HCT116 (cell line): ENCODE results near the gene EXD2. TPM values are rescaled to one million over a fixed set of nuclear protein-coding genes. Genes with fewer than 3 reads are reported as not detected.

Experiments
- ATAC-seq: fragments of 200-7000 bp; cut with Tn5 transposase; 2 replicates; pipeline ENCODE4 v1.9.1; 2020; ENCODE audit warnings: mild to moderate bottlenecking, moderate library complexity
- BruUV-seq: library from RNA; stranded (reverse); fragments of 400-500 nt; replicated peaks from 2 replicates; lab custom pipeline; 2021; lab: Mats Ljungman, UMichigan
- CTCF ChIA-PET: fragments of 300-600 bp; sonication (Branson Sonifier 250); formaldehyde crosslinking; loops from one replicate; lab custom pipeline; 2021; ENCODE audit warnings: antibody characterized with exemption; lab: Charles Lee
- POLR2A ChIA-PET: fragments of 300-600, 350-600 bp; sonication (Branson Sonifier 250); formaldehyde crosslinking; loops from one replicate; lab custom pipeline; 2021; ENCODE audit warnings: antibody characterized with exemption; lab: Charles Lee
- RAD21 ChIA-PET, 2 experiments: fragments of 300-600 bp; sonication (Branson Sonifier 250); formaldehyde crosslinking; loops; one replicate each; lab custom pipeline; 2023; ENCODE audit warnings: low total read pairs in 2 of 2; ENCODE audit not compliant: uncharacterized antibody in 2 of 2, unreplicated experiment in 2 of 2, low non-redundant PET in 1 of 2; lab: Charles Lee
- DNase-seq: peaks from one replicate; pipeline ENCODE4 v3.0.0-alpha.2; 2010; ENCODE audit warnings: low read depth, low spot score
- H2AFZ ChIP-seq: fragments of 200-600 bp; shearing (Covaris generic), sonication (generic); 2 replicates; pipeline ENCODE4 v1.6.1; 2017; ENCODE audit warnings: low read depth, mixed run types, mixed read lengths, antibody characterized with exemption, low read length; ENCODE audit not compliant: poor library complexity, severe bottlenecking
- H3K27ac ChIP-seq: 2 replicates; pipeline ENCODE4 v1.5.1; 2012; ENCODE audit warnings: low read depth, low read length
- H3K27me3 ChIP-seq: fragments of 200-600 bp; sonication (generic); 2 replicates; pipeline ENCODE4 v1.6.1; 2016; ENCODE audit warnings: mixed run types, low read length, mixed read lengths; ENCODE audit not compliant: insufficient read depth
- H3K36me3 ChIP-seq, 2 experiments: fragments of 200-500 bp in 1 of 2; fragments of 200-600 bp in 1 of 2; sonication (Bioruptor generic) in 1 of 2; sonication (generic) in 1 of 2; 2 replicates each; pipeline versions ENCODE4 v1.5.1 to v1.6.1; 2014 to 2016; ENCODE audit warnings: low read length in 2 of 2, inconsistent platforms in 1 of 2, mixed read lengths in 1 of 2, mixed run types in 1 of 2; ENCODE audit not compliant: insufficient read depth in 2 of 2, control insufficient read depth in 1 of 2
- H3K4me1 ChIP-seq, 2 experiments: fragments of 200-600 bp in 1 of 2; sonication (generic) in 1 of 2; 2 replicates each; pipeline versions ENCODE4 v1.5.1 to v1.6.1; 2012 to 2017; ENCODE audit warnings: low read length in 2 of 2, inconsistent platforms in 1 of 2, mild to moderate bottlenecking in 1 of 2, mixed read lengths in 1 of 2, mixed run types in 1 of 2, moderate library complexity in 1 of 2; ENCODE audit not compliant: insufficient read depth in 2 of 2, control insufficient read depth in 1 of 2
- H3K4me2 ChIP-seq: fragments of 200-600 bp; sonication (generic); 2 replicates; pipeline ENCODE4 v1.6.1; 2017; ENCODE audit warnings: mixed run types, low read length, mixed read lengths
- H3K4me3 ChIP-seq, 2 experiments: fragments of 200-600 bp in 1 of 2; sonication (generic) in 1 of 2; replicated peaks in 1 of 2; 2 replicates each; pipeline ENCODE4 v1.5.1; 2011 to 2016; ENCODE audit warnings: low read length in 2 of 2, control low read depth in 1 of 2, low read depth in 1 of 2, mild to moderate bottlenecking in 1 of 2, mixed read lengths in 1 of 2, mixed run types in 1 of 2
- H3K79me2 ChIP-seq: fragments of 200-600 bp; sonication (generic); 2 replicates; pipeline ENCODE4 v1.6.1; 2017; ENCODE audit warnings: mild to moderate bottlenecking, mixed run types, low read length, moderate library complexity, mixed read lengths; ENCODE audit not compliant: insufficient read depth
- H3K9ac ChIP-seq: fragments of 200-600 bp; sonication (generic); 2 replicates; pipeline ENCODE4 v1.6.1; 2016; ENCODE audit warnings: low read length, mixed read lengths
- H3K9me2 ChIP-seq: fragments of 200-600 bp; sonication (generic), shearing (Covaris generic); 2 replicates; pipeline ENCODE4 v1.6.1; 2017; ENCODE audit warnings: mixed run types, mild to moderate bottlenecking, moderate library complexity; ENCODE audit not compliant: insufficient read depth
- H3K9me3 ChIP-seq, 2 experiments: fragments of 200-500 bp in 1 of 2; fragments of 200-600 bp in 1 of 2; sonication (Bioruptor generic) in 1 of 2; sonication (generic) in 1 of 2; 2 replicates each; pipeline ENCODE4 v1.6.1; 2014 to 2017; ENCODE audit warnings: low read length in 2 of 2, mixed read lengths in 2 of 2, inconsistent platforms in 1 of 2, low read depth in 1 of 2, mild to moderate bottlenecking in 1 of 2, mixed run types in 1 of 2, moderate library complexity in 1 of 2; ENCODE audit not compliant: control insufficient read depth in 1 of 2, insufficient read depth in 1 of 2
- H4K20me1 ChIP-seq: fragments of 200-600 bp; sonication (generic), shearing (Covaris generic); 2 replicates; pipeline ENCODE4 v1.6.1; 2017; ENCODE audit warnings: mixed run types, mild to moderate bottlenecking, moderate library complexity; ENCODE audit not compliant: insufficient read depth
- ATF3 ChIP-seq: IDR thresholded peaks from 2 replicates; pipeline ENCODE4 v1.6.1; 2012
- CBX3 ChIP-seq: IDR thresholded peaks from 2 replicates; pipeline ENCODE4 v1.6.1; 2012; ENCODE audit warnings: low read depth
- CEBPB ChIP-seq: IDR thresholded peaks from 2 replicates; pipeline ENCODE4 v1.6.1; 2012; ENCODE audit warnings: low read depth
- CTCF ChIP-seq, 3 experiments: fragments of 200-600 bp in 1 of 3; sonication (generic) in 1 of 3; IDR thresholded peaks in 2 of 3; conservative IDR thresholded peaks in 1 of 3; 2 replicates each; pipeline ENCODE4 v1.5.1; 2012 to 2017; ENCODE audit warnings: low read depth in 2 of 3, low read length in 2 of 3, antibody characterized with exemption in 1 of 3, borderline replicate concordance in 1 of 3, control low read depth in 1 of 3, mild to moderate bottlenecking in 1 of 3, mixed read lengths in 1 of 3, mixed run types in 1 of 3, moderate library complexity in 1 of 3; ENCODE audit not compliant: insufficient read depth in 1 of 3
- EGR1 ChIP-seq: IDR thresholded peaks from 2 replicates; pipeline ENCODE4 v1.6.1; 2012; ENCODE audit warnings: low read depth
- ELF1 ChIP-seq: IDR thresholded peaks from 2 replicates; pipeline ENCODE4 v1.6.1; 2012; ENCODE audit warnings: low read depth, borderline replicate concordance
- EZH2 ChIP-seq: fragments of 200-600 bp; sonication (generic); IDR thresholded peaks from 2 replicates; pipeline ENCODE4 v1.6.1; 2017; ENCODE audit warnings: antibody characterized with exemption, mixed run types
- EZH2phosphoT487 ChIP-seq: fragments of 200-600 bp; IDR thresholded peaks from 2 replicates; pipeline ENCODE4 v1.6.1; 2018; ENCODE audit warnings: antibody characterized with exemption, borderline replicate concordance
- JUND ChIP-seq: IDR thresholded peaks from 2 replicates; pipeline ENCODE4 v1.6.1; 2012
- POLR2A ChIP-seq: IDR thresholded peaks from 2 replicates; pipeline ENCODE4 v1.7.0; 2011; ENCODE audit warnings: borderline replicate concordance; ENCODE audit not compliant: insufficient read depth, insufficient read length; ENCODE audit errors: extremely low read depth
- POLR2AphosphoS5 ChIP-seq: IDR thresholded peaks from 2 replicates; pipeline ENCODE4 v1.6.1; 2011; ENCODE audit warnings: mild to moderate bottlenecking, low read depth, low read length, moderate library complexity
- RAD21 ChIP-seq: IDR thresholded peaks from 2 replicates; pipeline ENCODE4 v1.6.1; 2012; ENCODE audit warnings: low read depth, mild to moderate bottlenecking
- SIN3A ChIP-seq: IDR thresholded peaks from 2 replicates; pipeline ENCODE4 v1.6.1; 2012; ENCODE audit warnings: low read depth
- SP1 ChIP-seq: IDR thresholded peaks from 2 replicates; pipeline ENCODE4 v1.6.1; 2012; ENCODE audit warnings: low read depth
- SRF ChIP-seq: IDR thresholded peaks from 2 replicates; pipeline ENCODE4 v1.6.1; 2012; ENCODE audit warnings: low read depth
- TCF7L2 ChIP-seq: IDR thresholded peaks from 2 replicates; pipeline ENCODE4 v1.7.0; 2011; ENCODE audit warnings: borderline replicate concordance, inconsistent platforms; ENCODE audit not compliant: insufficient read depth, insufficient read length; ENCODE audit errors: extremely low read depth
- YY1 ChIP-seq: IDR thresholded peaks from 2 replicates; pipeline ENCODE4 v1.6.1; 2011; ENCODE audit warnings: low read length, low read depth, moderate library complexity, mild to moderate bottlenecking; ENCODE audit not compliant: insufficient replicate concordance; ENCODE audit errors: extremely low read depth
- ZBTB33 ChIP-seq: IDR thresholded peaks from 2 replicates; pipeline ENCODE4 v1.6.1; 2011; ENCODE audit warnings: mild to moderate bottlenecking, low read length, moderate library complexity; ENCODE audit not compliant: insufficient replicate concordance; ENCODE audit errors: extremely low read depth
- ZFX ChIP-seq: fragments of 450-650 bp; IDR thresholded peaks from 2 replicates; pipeline ENCODE4 v1.6.1; 2017
- ZNF274 ChIP-seq: fragments of 200-500 bp; sonication (Bioruptor generic); IDR thresholded peaks from 2 replicates; pipeline ENCODE4 v1.6.1; 2014; ENCODE audit warnings: mild to moderate bottlenecking, low read depth, low read length, inconsistent platforms
- intact Hi-C: fragments of 100-400 bp; cut with micrococcal nuclease; formaldehyde crosslinking; loops from 2 replicates; pipeline ENCODE4 v1.10.0; 2022
- total RNA-seq: library from RNA; stranded (reverse); gene quantifications from one replicate; pipeline ENCODE4 v1.2.1, GENCODE V29; 2021; ENCODE audit not compliant: unreplicated experiment

EXD2 gene
- total RNA-seq, 1 experiment from 2014 or later: 20.2 TPM

- ChIA-PET POLR2A (no interaction called here), RAD21 (no interaction called here), CTCF (interaction anchor here (1.1 kb wide), 1 partner anchor 24 kb away, joined by 3 read pairs; no protein-coding TSS in a partner anchor)
- no peaks in the 10 kb centered on the region for H3K9me3 ChIP-seq
- H3K9me2 ChIP-seq: no peaks in the 10 kb centered on the region
- TSS peak; percentile 85 for BruUV-seq
- H3K27me3 ChIP-seq: no peaks in the 10 kb centered on the region
- H3K36me3 ChIP-seq: 0 out of 4 replicates have a peak, but pooled peaks cover 3% of the 10 kb centered on the region in 2 experiments
- TF ChIP-seq ZFX (no peak), RAD21 (no peak), YY1 (no peak), EGR1 (no peak), POLR2A (no peak), SP1 (no peak), SRF (no peak), ELF1 (no peak), ZBTB33 (no peak), SIN3A (no peak), ATF3 (no peak), CTCF (IDR thresholded peaks at IDR 0.05 in 2 of 3, conservative IDR thresholded peaks at IDR 0.05 in 1 of 3; ENCODE audit: borderline replicate concordance in 1 of 3, insufficient read depth in 1 of 3, low read depth in 2 of 3, low read length in 2 of 3) (no peak), TCF7L2 (no peak), JUND (no peak), EZH2 (no peak), POLR2AphosphoS5 (no peak), ZNF274 (no peak), EZH2phosphoT487 (no peak), CEBPB (no peak), CBX3 (no peak)
- TF ChIP-seq, all 23 proteins: peak for 0
- Histone ChIP-seq H3K4me3 (peak overlapping the region; percentile 82 to 83), H4K20me1 (no peaks in the 10 kb centered on the region), H2AFZ (peak overlapping the region; percentile 1), H3K9ac (peak overlapping the region; percentile 77), H3K79me2 (peaks cover 32% of the 10 kb centered on the region), H3K4me1 (peaks cover 22 to 29% of the 10 kb centered on the region in 2 experiments), H3K27ac (peak overlapping the region; percentile 89), H3K4me2 (peak overlapping the region; percentile 90)
- DNase-seq: no peak
- intact Hi-C loops: loop anchor here (2.0 kb wide), 1 partner anchor 37 kb away; the partner anchor contains the start of gene EXD2
- no peak for ATAC-seq
Measured at GRCh38 chr14:69153873-69154270, 37.4 kb upstream of the EXD2 start.
